ENCODE measurements around the gene CCDC157. TPM values are rescaled to one million over a fixed set of nuclear protein-coding genes. Genes with fewer than 3 reads are reported as not detected.
A peak's percentile ranks its signal among the peaks of the same experiment; 100 is the strongest.

CCDC157 gene
- total and polyA plus RNA-seq, 9 of the 15 experiments (the other 6 are each of a cell fraction or from before 2014, with no cell fraction given): 0.04 to 1.3 (median 0.68) TPM

DNA sequence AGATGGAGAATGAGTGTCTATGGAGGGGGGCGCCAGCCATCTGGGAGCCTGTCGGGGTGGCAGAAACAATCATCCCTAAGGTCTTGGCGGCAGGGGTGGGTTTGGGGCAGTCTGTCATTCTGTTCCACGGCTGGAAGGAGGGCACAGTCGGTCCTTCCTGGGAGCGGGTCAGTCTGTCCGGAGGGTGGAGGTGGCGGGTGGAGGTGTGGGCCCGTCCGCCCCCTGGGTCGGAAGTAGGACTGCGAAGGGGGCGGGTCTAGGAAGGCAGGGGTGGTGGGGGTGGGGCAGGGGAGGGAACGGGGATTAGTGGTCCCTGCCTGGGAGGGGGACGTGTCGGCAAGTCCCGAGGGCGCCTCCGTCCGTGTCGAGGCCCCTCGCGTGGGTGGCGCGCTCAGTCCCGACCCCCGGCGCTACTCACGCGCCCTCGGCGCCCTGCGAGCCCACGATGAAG is 30.5 kb upstream of the CCDC157 start:
- ChIA-PET POLR2A (interaction anchor here (0.6 to 1.8 kb wide), 4 partner anchors 9 to 185 kb away, joined by 3 to 7 read pairs (median 3); partner anchors contain the start of genes CCDC157 and SF3A1), CTCF (ENCODE audit: low intra/inter-chr PET ratio) (interaction anchor here (1.2 kb wide), 1 partner anchor 63 kb away, joined by 3 read pairs; no protein-coding TSS in a partner anchor)
- Histone ChIP-seq H2AFZ (ENCODE audit: low read depth, low read length) (peak overlapping the region; percentile 80), H3K4me3 (peak overlapping the region; percentile 69), H3K9ac (ENCODE audit: insufficient read depth in 1 of 2, low read depth in 2 of 2, low read length in 2 of 2) (peak overlapping the region; percentile 44 to 91; a peak in 3 of 4 replicates), H3K9me3 (replicated peaks; ENCODE audit: control insufficient read depth, insufficient read depth, low read depth, low read length) (no peaks in the 10 kb centered on the region), H3K4me2 (ENCODE audit: insufficient read depth, low read length) (peak overlapping the region; percentile 66), H3K36me3 (ENCODE audit: control insufficient read depth, insufficient read depth, low read length) (peaks cover 13% of the 10 kb centered on the region; the same call in 1 of the 3 replicates), H3K4me1 (replicated peaks in 1 of 2; ENCODE audit: control insufficient read depth in 2 of 2, insufficient read depth in 2 of 2, low read length in 2 of 2) (peaks cover 24 to 28% of the 10 kb centered on the region in 2 experiments; a peak in 4 of 5 replicates), H3K9me1 (ENCODE audit: control insufficient read depth, insufficient read depth, low read length) (no peaks in the 10 kb centered on the region), H3K79me2 (ENCODE audit: control insufficient read depth, insufficient read depth, low read length) (peaks cover 11% of the 10 kb centered on the region), H4K20me1 (replicated peaks; ENCODE audit: control insufficient read depth, insufficient read depth, low read length) (no peaks in the 10 kb centered on the region), H3K27ac (ENCODE audit: extremely low read depth, low read depth, low read length) (peak overlapping the region; percentile 62; the same call in 2 of the 3 replicates), H3K27me3 (ENCODE audit: control insufficient read depth in 2 of 2, insufficient read depth in 2 of 2, low read length in 2 of 2) (no peaks in the 10 kb centered on the region)
- intact Hi-C loops (cut with micrococcal nuclease) (loop anchor here (2.0 kb wide), 1 partner anchor 37 kb away; the partner anchor contains the start of gene CASTOR1), in situ Hi-C loops (cut with MboI) (no loop called here)
- no TSS peak for BruUV-seq (replicated peaks)
- ATAC-seq (peak; percentile 75), DNase-seq (ENCODE audit: extremely low read depth in 1 of 4, low spot score in 3 of 4) (peak; percentile 48 to 82 (median 74)), FAIRE-seq (no peak)
- WGBS (ENCODE audit: insufficient coverage, low coverage, missing lambda C conversion rate): 0% methylated on average over 2 of the region's 34 CpGs
- TF ChIP-seq ZNF134 (CRISPR knock-in tag; conservative IDR thresholded peaks at IDR 0.05) (no peak), FOS (IDR thresholded peaks at IDR 0.05; ENCODE audit: extremely low read depth, insufficient read length) (no peak), RNF219 (CRISPR knock-in tag; IDR thresholded peaks at IDR 0.05) (no peak), XRCC5 (IDR thresholded peaks at IDR 0.05; ENCODE audit: low read depth, low read length) (no peak), PKNOX1 (IDR thresholded peaks at IDR 0.05) (no peak), ZNF184 (CRISPR knock-in tag; IDR thresholded peaks at IDR 0.05) (no peak), NUFIP1 (IDR thresholded peaks at IDR 0.05; ENCODE audit: partially characterized antibody) (no peak), RBM15 (IDR thresholded peaks at IDR 0.05; ENCODE audit: insufficient read depth, low read length) (no peak), PRDM10 (IDR thresholded peaks at IDR 0.05; ENCODE audit: partially characterized antibody) (peak; percentile 87), ZBTB7A (IDR thresholded peaks at IDR 0.05; ENCODE audit: borderline replicate concordance, control insufficient read depth, low read depth, low read length) (peak; percentile 26; the same call in 1 of the 2 replicates), EGR1 (conservative IDR thresholded peaks at IDR 0.05) (peak; percentile 4; the same call in 1 of the 2 replicates), CC2D1A (IDR thresholded peaks at IDR 0.05) (no peak), HOXB6 (CRISPR knock-in tag; IDR thresholded peaks at IDR 0.05; ENCODE audit: borderline replicate concordance) (no peak)
